H1 (cell line): ENCODE data around the gene KLHDC1. TPM values are rescaled to one million over a fixed set of nuclear protein-coding genes. Genes with fewer than 3 reads are reported as not detected.
"Not testable (repeated sequence)": the region's sequence is repeated elsewhere in the genome, so short reads cannot be mapped to it uniquely, and the experiment has no call there.

Experiments
- CTCF ChIA-PET: fragments of 300-600 bp; sonication (Branson Sonifier 250); formaldehyde crosslinking; loops from one replicate; lab custom pipeline; 2021; ENCODE audit not compliant: partially characterized antibody; lab: Charles Lee
- POLR2A ChIA-PET: fragments of 300-600 bp; sonication (Branson Sonifier 250); formaldehyde crosslinking; loops from one replicate; lab custom pipeline; 2021; ENCODE audit warnings: inconsistent platforms; ENCODE audit not compliant: partially characterized antibody; lab: Charles Lee
- DNase-seq, 2 experiments: peaks; one replicate each; pipeline versions ENCODE4 v3.0.0 to v3.0.0-alpha.2; 2010 to 2022; ENCODE audit warnings: low spot score in 2 of 2, low read depth in 1 of 2, mixed read lengths in 1 of 2
- FAIRE-seq: peaks from 2 replicates; lab custom pipeline; 2011; peaks lifted over from hg19 to GRCh38; lab: Jason Lieb, UNC
- H2AFZ ChIP-seq: 2 replicates; pipeline ENCODE4 v1.8.1; 2012; ENCODE audit warnings: low read length, inconsistent platforms
- H2AK5ac ChIP-seq: 2 replicates; pipeline ENCODE4 v1.6.1; 2013; ENCODE audit warnings: low read depth, low read length
- H2BK120ac ChIP-seq: replicated peaks from 2 replicates; pipeline ENCODE3; 2013; ENCODE audit warnings: low read depth, low read length, inconsistent platforms
- H2BK12ac ChIP-seq: 2 replicates; pipeline ENCODE4 v1.6.1; 2013; ENCODE audit warnings: low read depth, low read length
- H2BK15ac ChIP-seq: 2 replicates; pipeline ENCODE4 v1.6.1; 2013; ENCODE audit warnings: low read length
- H2BK20ac ChIP-seq: 2 replicates; pipeline ENCODE4 v1.6.1; 2013; ENCODE audit warnings: low read length
- H2BK5ac ChIP-seq: 2 replicates; pipeline ENCODE4 v1.6.1; 2013; ENCODE audit warnings: low read depth, low read length
- H3K14ac ChIP-seq: 2 replicates; pipeline ENCODE4 v1.6.1; 2013; ENCODE audit warnings: inconsistent platforms; ENCODE audit not compliant: insufficient read length
- H3K18ac ChIP-seq: 2 replicates; pipeline ENCODE4 v1.6.1; 2013; ENCODE audit warnings: low read length; ENCODE audit errors: extremely low read depth
- H3K23ac ChIP-seq: 2 replicates; pipeline ENCODE4 v1.6.1; 2013; ENCODE audit warnings: inconsistent platforms; ENCODE audit not compliant: insufficient read length
- H3K23me2 ChIP-seq: 2 replicates; pipeline ENCODE4 v1.6.1; 2013; ENCODE audit warnings: low read depth, low read length
- H3K27ac ChIP-seq: 2 replicates; pipeline ENCODE4 v1.6.1; 2011; ENCODE audit warnings: low read depth, low read length, inconsistent platforms
- H3K27me3 ChIP-seq, 4 experiments: replicated peaks in 1 of 4; 1 replicate in 1 of 4; 2 replicates in 3 of 4; pipeline versions ENCODE4 v1.6.1 to v1.8.1; 2011 to 2013; ENCODE audit warnings: low read length in 3 of 4, mild to moderate bottlenecking in 3 of 4, inconsistent platforms in 2 of 4, mixed read lengths in 2 of 4, moderate library complexity in 1 of 4; ENCODE audit not compliant: control insufficient read depth in 3 of 4, insufficient read depth in 3 of 4; ENCODE audit errors: extremely low read depth in 1 of 4
- H3K36me3 ChIP-seq, 4 experiments: 2 replicates each; pipeline versions ENCODE4 v1.6.1 to v1.8.1; 2011 to 2013; ENCODE audit warnings: mild to moderate bottlenecking in 4 of 4, low read length in 3 of 4, moderate library complexity in 2 of 4, control low read depth in 1 of 4, inconsistent platforms in 1 of 4; ENCODE audit not compliant: insufficient read depth in 4 of 4, control insufficient read depth in 2 of 4
- H3K4ac ChIP-seq: replicated peaks from 2 replicates; pipeline ENCODE3; 2013; ENCODE audit warnings: low read length, low read depth, mixed read lengths, inconsistent platforms; ENCODE audit not compliant: insufficient read length
- H3K4me1 ChIP-seq, 4 experiments: replicated peaks in 1 of 4; 1 replicate in 1 of 4; 2 replicates in 3 of 4; pipeline versions ENCODE4 v1.6.1 to v1.8.1; 2011 to 2013; ENCODE audit warnings: low read length in 3 of 4, inconsistent platforms in 2 of 4, mixed read lengths in 1 of 4; ENCODE audit not compliant: insufficient read depth in 4 of 4, control insufficient read depth in 3 of 4
- H3K4me2 ChIP-seq, 2 experiments: 2 replicates each; pipeline versions ENCODE4 v1.6.1 to v1.8.1; 2011 to 2013; ENCODE audit warnings: low read depth in 2 of 2, low read length in 2 of 2, control low read depth in 1 of 2, inconsistent platforms in 1 of 2, mild to moderate bottlenecking in 1 of 2; ENCODE audit not compliant: insufficient read depth in 1 of 2
- H3K4me3 ChIP-seq, 4 experiments: fragments of 200-600, 300-600 bp in 1 of 4; sonication (generic), shearing (Covaris generic), sonication (Bioruptor Twin) in 1 of 4; 2 replicates each; pipeline versions ENCODE4 v1.5.1 to v1.8.1; 2011 to 2016; ENCODE audit warnings: low read length in 4 of 4, low read depth in 3 of 4, control low read depth in 2 of 4, inconsistent platforms in 2 of 4, mild to moderate bottlenecking in 2 of 4, mixed read lengths in 1 of 4, moderate library complexity in 1 of 4; ENCODE audit not compliant: insufficient read depth in 2 of 4; ENCODE audit errors: extremely low read depth in 1 of 4
- H3K56ac ChIP-seq: replicated peaks from 2 replicates; pipeline ENCODE3; 2013; ENCODE audit warnings: low read depth, mild to moderate bottlenecking, mixed read lengths, low read length, inconsistent platforms; ENCODE audit not compliant: insufficient read length
- H3K79me1 ChIP-seq: 2 replicates; pipeline ENCODE4 v1.6.1; 2013; ENCODE audit warnings: low read depth, low read length, control low read depth
- H3K79me2 ChIP-seq, 2 experiments: 2 replicates each; pipeline versions ENCODE4 v1.6.1 to v1.8.1; 2012 to 2013; ENCODE audit warnings: low read length in 2 of 2, mild to moderate bottlenecking in 2 of 2, inconsistent platforms in 1 of 2; ENCODE audit not compliant: insufficient read depth in 2 of 2, control insufficient read depth in 1 of 2
- H3K9ac ChIP-seq, 4 experiments: replicated peaks in 1 of 4; 1 replicate in 1 of 4; 2 replicates in 3 of 4; pipeline versions ENCODE4 v1.6.1 to v1.8.1; 2011 to 2013; ENCODE audit warnings: low read depth in 3 of 4, low read length in 3 of 4, control low read depth in 2 of 4, mild to moderate bottlenecking in 2 of 4, moderate library complexity in 2 of 4, inconsistent platforms in 1 of 4; ENCODE audit errors: extremely low read depth in 1 of 4
- H3K9me3 ChIP-seq, 2 experiments: 2 replicates each; pipeline versions ENCODE4 v1.6.1 to v1.8.1; 2012 to 2013; ENCODE audit warnings: mild to moderate bottlenecking in 2 of 2, moderate library complexity in 2 of 2, control low read depth in 1 of 2, inconsistent platforms in 1 of 2, low read depth in 1 of 2, low read length in 1 of 2, mixed read lengths in 1 of 2; ENCODE audit not compliant: insufficient read depth in 2 of 2
- H4K20me1 ChIP-seq, 2 experiments: replicated peaks in 1 of 2; 2 replicates each; pipeline versions ENCODE3 to v1.8.1; 2011 to 2013; ENCODE audit warnings: inconsistent platforms in 2 of 2, low read length in 2 of 2, mild to moderate bottlenecking in 1 of 2; ENCODE audit not compliant: insufficient read depth in 2 of 2, control insufficient read depth in 1 of 2
- H4K5ac ChIP-seq: 2 replicates; pipeline ENCODE4 v1.6.1; 2013; ENCODE audit warnings: low read length, low read depth, mixed read lengths, inconsistent platforms; ENCODE audit not compliant: insufficient read length
- H4K8ac ChIP-seq: 2 replicates; pipeline ENCODE4 v1.8.0; 2013; ENCODE audit warnings: mild to moderate bottlenecking, moderate library complexity, low read length, inconsistent platforms; ENCODE audit not compliant: insufficient read depth; ENCODE audit errors: extremely low read depth
- H4K91ac ChIP-seq: replicated peaks from 2 replicates; pipeline ENCODE3; 2013; ENCODE audit warnings: low read length, mixed read lengths, inconsistent platforms; ENCODE audit not compliant: insufficient read length
- WGBS, 2 experiments: shearing (Covaris generic) in 1 of 2; methylation state at CpG; one replicate each; pipeline versions ENCODE4 v1.1.6 to v1.1.7; 2013 to 2015; ENCODE audit warnings: low lambda C conversion rate in 2 of 2, mixed read lengths in 2 of 2, inconsistent platforms in 1 of 2, low coverage in 1 of 2, missing lambda C conversion rate in 1 of 2; ENCODE audit not compliant: insufficient replicate concordance in 2 of 2, insufficient coverage in 1 of 2, insufficient read length in 1 of 2; ENCODE audit errors: extremely low coverage in 1 of 2, missing lambda C conversion rate in 1 of 2; 5-methylcytosine and 5-hydroxymethylcytosine counted together
- polyA plus RNA-seq, 7 experiments: library from polyadenylated mRNA; depleted of rRNA in 3 of 7; stranded (reverse) in 5 of 7; unstranded in 2 of 7; fragments of >200 nt in 5 of 7; fragments of 200-250 nt in 2 of 7; gene quantifications; 1 replicate in 5 of 7; 2 replicates in 1 of 7; 4 replicates in 1 of 7; pipeline versions ENCODE4 v1.2.1 to v1.2.3, GENCODE V29; 2011 to 2013; ENCODE audit warnings: missing spikeins in 2 of 7, mixed read lengths in 2 of 7
- total RNA-seq: library from RNA; stranded (reverse); fragmentation: NEBNext Ultra II Directional; extraction: Animal tissue kit (Norgen Biotek cat#: 25700); gene quantifications from 2 replicates; pipeline ENCODE4 v1.2.1, GENCODE V29; 2021

Gene KLHDC1
- total and polyA plus RNA-seq, 2 of the 8 experiments (the other 6 are each of a cell fraction or from before 2014, with no cell fraction given): 0.08 TPM; not detected in 1

DNA sequence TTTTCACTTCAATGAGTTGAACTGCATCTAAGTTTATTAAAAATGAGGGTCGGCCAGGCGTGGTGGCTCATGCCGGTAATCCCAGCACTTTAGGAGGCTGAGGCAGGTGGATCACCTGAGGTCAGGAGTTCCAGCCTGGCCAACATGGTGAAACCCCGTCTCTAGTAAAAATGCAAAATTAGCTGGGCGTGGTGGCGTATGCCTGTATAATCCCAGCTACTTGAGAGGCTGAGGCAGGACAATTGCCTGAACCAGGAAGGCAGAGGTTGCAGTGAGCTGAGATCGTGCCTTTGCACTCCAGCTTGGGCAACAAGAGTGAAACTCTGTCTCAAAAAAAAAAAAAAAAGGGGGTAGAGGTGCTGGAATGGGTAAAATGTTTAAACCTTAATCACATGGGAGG, 88.1 kb downstream of the KLHDC1 start:
- H3K79me2 ChIP-seq, H2BK15ac ChIP-seq, H4K8ac ChIP-seq, H2BK12ac ChIP-seq, H2BK120ac ChIP-seq, H3K18ac ChIP-seq, H3K23ac ChIP-seq, H2BK20ac ChIP-seq, H3K27ac ChIP-seq, DNase-seq, H2AFZ ChIP-seq, H3K9ac ChIP-seq, H4K91ac ChIP-seq, H3K79me1 ChIP-seq, H3K27me3 ChIP-seq, H3K4ac ChIP-seq, H3K9me3 ChIP-seq, H4K5ac ChIP-seq, FAIRE-seq, H2BK5ac ChIP-seq, H3K14ac ChIP-seq, H3K4me2 ChIP-seq, H3K23me2 ChIP-seq, H2AK5ac ChIP-seq, H4K20me1 ChIP-seq, H3K56ac ChIP-seq, H3K4me1 ChIP-seq, H3K4me3 ChIP-seq: not testable (repeated sequence)
- WGBS, 2 experiments: 96% methylated on average over 6 of the region's 7 CpGs; no CpG with 5 or more reads in 1 of the 2 experiments
- ChIA-PET POLR2A (interaction anchor here (0.6 to 2.4 kb wide), 8 partner anchors 7 to 173 kb away, joined by 3 to 14 read pairs (median 4); partner anchors contain the start of genes KLHDC2 and POLE2), CTCF (interaction anchor here (0.6 kb wide), 1 partner anchor 61 kb away, joined by 3 read pairs; no protein-coding TSS in a partner anchor)
- peaks cover 5 to 87% (median 53%) of the 10 kb centered on the region in 4 experiments; a peak in 7 of 8 replicates for H3K36me3 ChIP-seq
